Measurements from ENCODE around the gene SPIN2A.
"Not testable (repeated sequence)": the region's sequence is repeated elsewhere in the genome, so short reads cannot be mapped to it uniquely, and the experiment has no call there.

- not testable (repeated sequence) for TF ChIP-seq EZH2 (IDR thresholded peaks at IDR 0.05; ENCODE audit: low read length, missing control alignments); CTCF (conservative IDR thresholded peaks at IDR 0.05 in 1 of 2, IDR thresholded peaks at IDR 0.05 in 1 of 2; ENCODE audit: low read depth in 1 of 2, low read length in 2 of 2)
These were observed 34.3 kb downstream of the SPIN2A start for GRCh38 chrX:57102918-57103317.

All from fibroblast of lung (primary cell).